ENCODE measurements around the gene GARIN5B.

- TF ChIP-seq CTCF (IDR thresholded peaks at IDR 0.05; ENCODE audit: low read length) (no peak), EZH2phosphoT487 (IDR thresholded peaks at IDR 0.05; ENCODE audit: low read length) (no peak), EZH2 (optimal IDR thresholded peaks at IDR 0.05; ENCODE audit: low read depth, low read length) (no peak)
These were observed 3.7 kb upstream of the GARIN5B start for GRCh38 chr19:55366790-55367189.
